Nephron progenitor cell (in vitro differentiated cells): Measurements from ENCODE around the gene OPN1LW.
"Not testable (repeated sequence)": the region's sequence is repeated elsewhere in the genome, so short reads cannot be mapped to it uniquely, and the experiment has no call there.

Experiments used
- DNase-seq: peaks from one replicate; pipeline ENCODE4 v3.0.0; 2021
- H3K27ac Mint-ChIP-seq: 2 replicates; pipeline ENCODE4 v1.8.0; 2021; ENCODE audit warnings: mild to moderate bottlenecking, moderate library complexity, mixed read lengths
- H3K27me3 Mint-ChIP-seq: 2 replicates; pipeline ENCODE4 v1.8.0; 2021; ENCODE audit warnings: mild to moderate bottlenecking, low read depth, mixed read lengths; ENCODE audit not compliant: poor library complexity
- H3K36me3 Mint-ChIP-seq: 2 replicates; pipeline ENCODE4 v1.8.0; 2021; ENCODE audit warnings: low read depth, mixed read lengths
- H3K4me1 Mint-ChIP-seq: 2 replicates; pipeline ENCODE4 v1.8.0; 2021; ENCODE audit warnings: mixed read lengths
- H3K4me3 Mint-ChIP-seq: 2 replicates; pipeline ENCODE4 v1.8.0; 2021; ENCODE audit warnings: mild to moderate bottlenecking, moderate library complexity, mixed read lengths
- H3K9me3 Mint-ChIP-seq: 2 replicates; pipeline ENCODE4 v1.8.0; 2021; ENCODE audit warnings: mild to moderate bottlenecking, moderate library complexity, mixed read lengths
- CTCF ChIP-seq: fragments of 200-600 bp; sonication (generic); IDR thresholded peaks from 2 replicates; pipeline ENCODE4 v1.5.0; 2021; ENCODE audit warnings: antibody characterized with exemption

OPN1LW gene

GRCh38 chrX:154140206-154140605 lies 3.8 kb upstream of the OPN1LW start:
- no peak for TF ChIP-seq CTCF
- Mint-ChIP-seq H3K27me3 (peaks cover 12% of the 10 kb centered on the region), H3K4me3 (no peak overlapping the region), H3K4me1 (peaks cover 11% of the 10 kb centered on the region), H3K9me3 (peaks cover 68% of the 10 kb centered on the region), H3K27ac (no peak overlapping the region), H3K36me3 (no peaks in the 10 kb centered on the region)
- no peak for DNase-seq

- no peak for TF ChIP-seq CTCF
- peaks cover 7% of the 10 kb centered on the region for H3K4me1 Mint-ChIP-seq
- no peak overlapping the region for H3K27ac Mint-ChIP-seq
These were observed 3.3 kb upstream of the OPN1LW start for GRCh38 chrX:154140742-154141141.

GRCh38 chrX:154142386-154142785 lies 1.7 kb upstream of the OPN1LW start:
- Mint-ChIP-seq H3K9me3 (peaks cover 54% of the 10 kb centered on the region), H3K27ac (no peak overlapping the region), H3K4me3 (no peak overlapping the region), H3K4me1 (no peaks in the 10 kb centered on the region), H3K27me3 (peaks cover 9% of the 10 kb centered on the region), H3K36me3 (no peaks in the 10 kb centered on the region)
- TF ChIP-seq CTCF: no peak
- DNase-seq: no peak

More at GRCh38 chrX:154140742-154141141, 3.3 kb upstream of the OPN1LW start:
- Mint-ChIP-seq H3K27me3 (peaks cover 11% of the 10 kb centered on the region), H3K9me3 (peaks cover 64% of the 10 kb centered on the region), H3K4me3 (no peak overlapping the region), H3K36me3 (no peaks in the 10 kb centered on the region)
- DNase-seq: no peak

GRCh38 chrX:154142950-154143745 lies 895 bp upstream of the OPN1LW start:
- peaks cover 9% of the 10 kb centered on the region for H3K27me3 Mint-ChIP-seq
- peaks cover 48% of the 10 kb centered on the region for H3K9me3 Mint-ChIP-seq
- no peak overlapping the region for H3K27ac Mint-ChIP-seq
- no peak for DNase-seq
- no peak overlapping the region for H3K4me3 Mint-ChIP-seq
- H3K36me3 Mint-ChIP-seq: no peaks in the 10 kb centered on the region
- H3K4me1 Mint-ChIP-seq: no peaks in the 10 kb centered on the region
- no peak for TF ChIP-seq CTCF

GRCh38 chrX:154151030-154151429 lies 7.0 kb downstream of the OPN1LW start:
- H3K27me3 Mint-ChIP-seq, DNase-seq, H3K27ac Mint-ChIP-seq, H3K4me3 Mint-ChIP-seq, H3K9me3 Mint-ChIP-seq, H3K4me1 Mint-ChIP-seq, H3K36me3 Mint-ChIP-seq: not testable (repeated sequence)

- not testable (repeated sequence) for H3K9me3 Mint-ChIP-seq, H3K4me1 Mint-ChIP-seq, H3K27me3 Mint-ChIP-seq, H3K4me3 Mint-ChIP-seq, H3K36me3 Mint-ChIP-seq, DNase-seq, H3K27ac Mint-ChIP-seq
These were observed 12.2 kb downstream of the OPN1LW start for GRCh38 chrX:154156221-154156620.

GRCh38 chrX:154157207-154157606 lies 13.2 kb downstream of the OPN1LW start:
- not testable (repeated sequence) for H3K9me3 Mint-ChIP-seq, H3K27me3 Mint-ChIP-seq, H3K27ac Mint-ChIP-seq, H3K36me3 Mint-ChIP-seq, H3K4me1 Mint-ChIP-seq, DNase-seq, H3K4me3 Mint-ChIP-seq

GRCh38 chrX:154159345-154159744 lies 15.3 kb downstream of the OPN1LW start:
- H3K36me3 Mint-ChIP-seq, H3K27ac Mint-ChIP-seq, DNase-seq, H3K4me1 Mint-ChIP-seq, H3K27me3 Mint-ChIP-seq, H3K4me3 Mint-ChIP-seq, H3K9me3 Mint-ChIP-seq: not testable (repeated sequence)

- H3K27ac Mint-ChIP-seq, H3K4me1 Mint-ChIP-seq, DNase-seq, H3K9me3 Mint-ChIP-seq, H3K27me3 Mint-ChIP-seq, H3K36me3 Mint-ChIP-seq, H3K4me3 Mint-ChIP-seq: not testable (repeated sequence)
These were observed 20.9 kb downstream of the OPN1LW start for GRCh38 chrX:154164902-154165301.

- not testable (repeated sequence) for H3K4me1 Mint-ChIP-seq, H3K27ac Mint-ChIP-seq, H3K9me3 Mint-ChIP-seq, H3K36me3 Mint-ChIP-seq, H3K27me3 Mint-ChIP-seq, DNase-seq, H3K4me3 Mint-ChIP-seq
These were observed 24.3 kb downstream of the OPN1LW start for GRCh38 chrX:154168384-154168783.

- H3K9me3 Mint-ChIP-seq, H3K4me3 Mint-ChIP-seq, DNase-seq, H3K27ac Mint-ChIP-seq, H3K36me3 Mint-ChIP-seq, H3K27me3 Mint-ChIP-seq, H3K4me1 Mint-ChIP-seq: not testable (repeated sequence)
These were observed 28.5 kb downstream of the OPN1LW start for GRCh38 chrX:154172535-154172943.
